ENCODE measurements around the gene MUC6.

Gene MUC6

GRCh38 chr11:1067812-1068496, 31.4 kb upstream of the MUC6 start:
- Mint-ChIP-seq H3K36me3 (ENCODE audit: insufficient read depth) (peaks cover 2% of the 10 kb centered on the region), H3K9me3 (no peaks in the 10 kb centered on the region), H3K27ac (ENCODE audit: low read depth) (no peak overlapping the region), H3K27me3 (peaks cover 34% of the 10 kb centered on the region), H3K4me3 (no peak overlapping the region), H3K4me1 (no peaks in the 10 kb centered on the region)
- ATAC-seq (replicated peaks; ENCODE audit: extremely low read depth, poor library complexity, severe bottlenecking) (no peak), DNase-seq (ENCODE audit: low spot score in 2 of 2) (no peak)

GRCh38 chr11:1064167-1064566, 27.6 kb upstream of the MUC6 start:
- H3K4me1 Mint-ChIP-seq, result no peaks in the 10 kb centered on the region
- DNase-seq (ENCODE audit: low spot score in 2 of 2), result no peak
- ATAC-seq (replicated peaks; ENCODE audit: extremely low read depth, poor library complexity, severe bottlenecking), result no peak
- peaks cover 50% of the 10 kb centered on the region for H3K27me3 Mint-ChIP-seq
- no peak overlapping the region for H3K27ac Mint-ChIP-seq (ENCODE audit: low read depth)
- peaks cover 5% of the 10 kb centered on the region for H3K9me3 Mint-ChIP-seq
- H3K36me3 Mint-ChIP-seq (ENCODE audit: insufficient read depth), result no peaks in the 10 kb centered on the region
- H3K4me3 Mint-ChIP-seq, result no peak overlapping the region

GRCh38 chr11:1062075-1062820, 25.7 kb upstream of the MUC6 start:
- DNase-seq (ENCODE audit: low spot score in 2 of 2), result no peak
- peaks cover 69% of the 10 kb centered on the region for H3K27me3 Mint-ChIP-seq
- no peaks in the 10 kb centered on the region for H3K4me1 Mint-ChIP-seq
- H3K4me3 Mint-ChIP-seq, result no peak overlapping the region
- ATAC-seq (replicated peaks; ENCODE audit: extremely low read depth, poor library complexity, severe bottlenecking), result no peak
- no peak overlapping the region for H3K27ac Mint-ChIP-seq (ENCODE audit: low read depth)
- H3K36me3 Mint-ChIP-seq (ENCODE audit: insufficient read depth), result no peaks in the 10 kb centered on the region
- H3K9me3 Mint-ChIP-seq, result peaks cover 5% of the 10 kb centered on the region

GRCh38 chr11:1060852-1061616, 24.5 kb upstream of the MUC6 start:
- Mint-ChIP-seq H3K4me1 (no peaks in the 10 kb centered on the region), H3K9me3 (peaks cover 5% of the 10 kb centered on the region), H3K27me3 (peaks cover 74% of the 10 kb centered on the region), H3K27ac (ENCODE audit: low read depth) (no peak overlapping the region), H3K36me3 (ENCODE audit: insufficient read depth) (no peaks in the 10 kb centered on the region), H3K4me3 (no peak overlapping the region)
- DNase-seq (ENCODE audit: low spot score in 2 of 2) (no peak), ATAC-seq (replicated peaks; ENCODE audit: extremely low read depth, poor library complexity, severe bottlenecking) (no peak)

DNA sequence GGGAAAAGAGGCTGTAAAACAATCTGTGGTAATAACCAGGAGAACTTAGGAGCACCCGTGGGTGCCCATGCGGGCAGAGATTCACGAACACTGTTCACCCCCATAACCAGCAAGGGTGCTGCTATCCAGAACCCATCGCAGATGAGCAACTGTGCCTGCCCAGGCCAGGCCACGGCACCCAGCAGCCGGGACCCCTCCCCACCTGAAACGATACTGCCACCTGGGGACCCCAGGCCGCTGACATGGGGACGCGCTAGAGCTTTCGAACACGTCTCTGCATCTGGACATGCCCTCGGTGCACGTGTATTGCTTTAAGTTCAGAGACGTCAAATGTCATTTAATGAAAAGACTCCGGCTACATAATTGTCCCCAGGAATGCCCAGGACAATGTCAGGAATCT, 23.9 kb upstream of the MUC6 start:
- Mint-ChIP-seq H3K4me3 (no peak overlapping the region), H3K27me3 (peaks cover 74% of the 10 kb centered on the region), H3K27ac (ENCODE audit: low read depth) (no peak overlapping the region), H3K4me1 (no peaks in the 10 kb centered on the region), H3K9me3 (peaks cover 5% of the 10 kb centered on the region), H3K36me3 (ENCODE audit: insufficient read depth) (no peaks in the 10 kb centered on the region)
- ATAC-seq (replicated peaks; ENCODE audit: extremely low read depth, poor library complexity, severe bottlenecking) (no peak), DNase-seq (ENCODE audit: low spot score in 2 of 2) (no peak)

DNA sequence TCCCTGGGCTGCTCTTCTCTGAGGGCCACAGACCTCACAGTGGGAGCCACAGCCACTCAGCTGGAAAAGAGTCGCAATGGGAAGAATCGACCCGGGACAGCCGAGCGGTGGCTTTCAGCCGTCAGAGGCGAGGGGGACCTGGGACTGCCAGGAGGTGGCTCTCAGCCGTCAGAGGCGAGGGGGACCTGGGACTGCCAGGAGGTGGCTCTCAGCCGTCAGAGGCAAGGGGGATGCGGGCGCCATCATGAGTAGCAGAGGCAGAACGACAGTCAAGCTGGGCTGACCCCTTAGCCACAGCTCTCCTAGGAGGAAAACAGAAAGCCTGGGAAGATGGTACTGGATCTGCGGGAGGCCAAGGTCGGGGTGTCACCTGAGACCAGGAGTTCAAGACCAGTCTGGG, 23.2 kb upstream of the MUC6 start:
- peaks cover 5% of the 10 kb centered on the region for H3K9me3 Mint-ChIP-seq
- DNase-seq (ENCODE audit: low spot score in 2 of 2) (no peak), ATAC-seq (replicated peaks; ENCODE audit: extremely low read depth, poor library complexity, severe bottlenecking) (no peak)
- H3K4me1 Mint-ChIP-seq, result no peaks in the 10 kb centered on the region
- peaks cover 78% of the 10 kb centered on the region for H3K27me3 Mint-ChIP-seq
- H3K36me3 Mint-ChIP-seq (ENCODE audit: insufficient read depth), result no peaks in the 10 kb centered on the region
- no peak overlapping the region for H3K4me3 Mint-ChIP-seq
- no peak overlapping the region for H3K27ac Mint-ChIP-seq (ENCODE audit: low read depth)

DNA sequence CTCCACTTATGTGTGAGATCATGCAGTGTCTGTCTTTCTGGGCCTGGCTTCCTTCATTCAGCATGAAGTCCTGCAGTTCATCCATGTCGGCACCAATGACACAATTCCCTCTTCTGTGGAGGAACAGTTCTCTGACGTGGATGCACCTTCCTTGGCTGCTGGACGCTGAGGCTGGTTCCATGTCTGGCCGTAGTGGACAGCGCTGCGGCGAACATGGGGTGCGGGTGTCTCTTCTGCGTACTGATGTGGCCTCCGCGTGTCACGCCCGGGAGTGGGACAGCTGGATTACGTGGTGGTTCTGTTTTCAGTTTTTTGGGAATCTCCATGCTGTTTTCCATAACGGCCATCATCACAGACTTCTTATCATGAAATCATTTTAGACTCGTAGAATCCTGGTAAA, 21.3 kb upstream of the MUC6 start:
- no peaks in the 10 kb centered on the region for H3K36me3 Mint-ChIP-seq (ENCODE audit: insufficient read depth)
- H3K4me3 Mint-ChIP-seq, result no peak overlapping the region
- H3K27me3 Mint-ChIP-seq, result peaks cover 64% of the 10 kb centered on the region
- peaks cover 5% of the 10 kb centered on the region for H3K9me3 Mint-ChIP-seq
- H3K4me1 Mint-ChIP-seq, result no peaks in the 10 kb centered on the region
- ATAC-seq (replicated peaks; ENCODE audit: extremely low read depth, poor library complexity, severe bottlenecking) (no peak), DNase-seq (ENCODE audit: low spot score in 2 of 2) (no peak)
- no peak overlapping the region for H3K27ac Mint-ChIP-seq (ENCODE audit: low read depth)

- H3K36me3 Mint-ChIP-seq (ENCODE audit: insufficient read depth), result no peaks in the 10 kb centered on the region
- H3K27me3 Mint-ChIP-seq, result peaks cover 52% of the 10 kb centered on the region
- H3K27ac Mint-ChIP-seq (ENCODE audit: low read depth), result no peak overlapping the region
- no peak overlapping the region for H3K4me3 Mint-ChIP-seq
- ATAC-seq (replicated peaks; ENCODE audit: extremely low read depth, poor library complexity, severe bottlenecking) (no peak), DNase-seq (ENCODE audit: low spot score in 2 of 2) (no peak)
- H3K4me1 Mint-ChIP-seq, result no peaks in the 10 kb centered on the region
- no peaks in the 10 kb centered on the region for H3K9me3 Mint-ChIP-seq
These were observed 19.7 kb upstream of the MUC6 start for GRCh38 chr11:1055990-1056771.

DNA sequence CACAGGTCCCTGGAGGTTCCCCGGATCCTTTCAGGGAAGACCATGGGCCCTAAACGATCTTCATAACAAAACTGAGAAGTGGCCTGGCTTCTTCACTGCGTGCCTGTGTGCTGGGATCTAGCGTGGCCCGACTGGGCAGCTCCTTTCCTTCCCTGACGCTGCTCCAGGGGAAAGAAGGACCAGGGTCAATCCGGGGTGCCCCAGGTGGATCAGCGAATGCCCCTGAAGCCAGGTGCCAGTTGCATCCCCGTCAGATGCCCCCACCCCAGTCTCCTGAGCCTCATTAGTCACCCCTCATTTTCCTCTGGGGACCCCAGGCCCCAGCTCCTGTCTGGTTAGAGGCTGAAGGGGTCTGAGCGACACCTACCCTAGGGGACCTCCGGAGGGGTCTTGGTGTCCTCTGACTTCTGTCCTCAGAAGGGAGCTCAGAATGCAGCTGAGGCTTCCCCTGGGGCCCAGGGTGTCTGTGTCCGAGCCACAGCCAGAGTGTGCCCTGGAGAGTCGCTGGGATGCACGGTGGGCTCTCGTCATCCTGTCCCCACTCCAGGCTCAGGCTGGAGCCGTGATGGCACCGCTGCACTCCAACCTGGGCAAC, 18.7 kb upstream of the MUC6 start:
- Mint-ChIP-seq H3K27ac (ENCODE audit: low read depth) (no peak overlapping the region), H3K4me1 (no peaks in the 10 kb centered on the region), H3K9me3 (no peaks in the 10 kb centered on the region), H3K4me3 (no peak overlapping the region), H3K36me3 (ENCODE audit: insufficient read depth) (no peaks in the 10 kb centered on the region), H3K27me3 (peaks cover 60% of the 10 kb centered on the region)
- no peak for ATAC-seq (replicated peaks; ENCODE audit: extremely low read depth, poor library complexity, severe bottlenecking)
- no peak for DNase-seq (ENCODE audit: low spot score in 2 of 2)

- DNase-seq (ENCODE audit: low spot score in 2 of 2), result no peak
- Mint-ChIP-seq H3K27ac (ENCODE audit: low read depth) (no peak overlapping the region), H3K4me1 (no peaks in the 10 kb centered on the region), H3K9me3 (no peaks in the 10 kb centered on the region), H3K4me3 (no peak overlapping the region), H3K27me3 (peaks cover 54% of the 10 kb centered on the region), H3K36me3 (ENCODE audit: insufficient read depth) (no peaks in the 10 kb centered on the region)
- ATAC-seq (replicated peaks; ENCODE audit: extremely low read depth, poor library complexity, severe bottlenecking), result no peak
These were observed 17.9 kb upstream of the MUC6 start for GRCh38 chr11:1054143-1055108.

DNA sequence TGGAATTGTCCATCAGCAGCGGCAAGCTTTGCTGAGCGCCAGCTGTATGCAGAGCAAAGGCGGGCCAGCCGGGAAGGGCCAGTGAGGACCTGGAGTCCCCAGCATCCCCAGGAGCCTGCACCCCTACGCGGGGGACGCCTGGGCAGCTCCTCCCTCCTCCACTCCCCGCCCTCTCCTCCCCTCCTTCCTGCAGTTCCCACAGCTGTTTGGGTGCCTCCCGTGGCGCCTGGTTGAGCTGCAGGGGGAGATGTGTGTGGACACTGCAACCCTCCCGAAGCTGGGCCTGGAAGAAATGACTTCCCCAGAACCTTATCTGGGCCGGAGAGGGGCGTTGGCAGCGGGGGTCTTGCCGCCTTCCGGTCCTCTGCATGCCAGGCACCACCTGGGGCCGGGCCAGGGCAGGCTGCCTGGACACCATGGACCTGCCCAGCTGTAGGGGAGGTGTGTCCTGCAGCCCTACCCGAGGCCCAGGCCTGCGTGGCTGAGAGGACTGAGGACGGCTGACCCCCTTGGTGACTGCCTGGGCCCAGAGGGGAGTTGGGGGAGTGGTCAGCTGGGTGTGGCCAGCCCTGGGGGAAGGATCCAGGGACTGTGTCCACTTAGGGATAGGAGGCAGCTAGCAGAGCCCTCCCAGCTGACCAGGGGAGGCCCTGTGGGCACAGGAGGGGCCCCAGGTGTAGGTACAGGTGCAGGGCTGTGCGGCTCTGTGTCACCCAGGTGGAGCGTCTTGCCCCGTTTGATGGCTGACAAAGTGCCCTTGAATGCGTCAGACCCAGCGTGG, 16.8 kb upstream of the MUC6 start:
- Mint-ChIP-seq H3K27me3 (peaks cover 54% of the 10 kb centered on the region), H3K4me1 (no peaks in the 10 kb centered on the region), H3K4me3 (no peak overlapping the region), H3K27ac (ENCODE audit: low read depth) (no peak overlapping the region), H3K9me3 (no peaks in the 10 kb centered on the region), H3K36me3 (ENCODE audit: insufficient read depth) (no peaks in the 10 kb centered on the region)
- no peak for DNase-seq (ENCODE audit: low spot score in 2 of 2)
- ATAC-seq (replicated peaks; ENCODE audit: extremely low read depth, poor library complexity, severe bottlenecking), result no peak
